ENCODE measurements around the gene FRS3. TPM values are rescaled to one million over a fixed set of nuclear protein-coding genes. Genes with fewer than 3 reads are reported as not detected.

FRS3 gene
- total RNA-seq, 1 donor from 2014 or later, result 7.6 TPM

- no peaks in the 10 kb centered on the region for H3K9me3 Mint-ChIP-seq (ENCODE audit: low read depth)
- peaks cover 5% of the 10 kb centered on the region for H3K36me3 Mint-ChIP-seq (ENCODE audit: insufficient read depth)
- H3K4me3 Mint-ChIP-seq (ENCODE audit: low read depth), result no peak overlapping the region
These were observed 11.6 kb upstream of the FRS3 start for GRCh38 chr6:41791305-41791704.

GRCh38 chr6:41790045-41790444 lies 10.3 kb upstream of the FRS3 start:
- H3K9me3 Mint-ChIP-seq (ENCODE audit: low read depth), result no peaks in the 10 kb centered on the region
- peaks cover 5% of the 10 kb centered on the region for H3K36me3 Mint-ChIP-seq (ENCODE audit: insufficient read depth)
- H3K27me3 Mint-ChIP-seq, result no peaks in the 10 kb centered on the region
- no peak for DNase-seq (ENCODE audit: low spot score, unreplicated experiment)
- H3K4me3 Mint-ChIP-seq (ENCODE audit: low read depth), result no peak overlapping the region
- no peak for TF ChIP-seq CTCF (IDR thresholded peaks at IDR 0.05; ENCODE audit: unreplicated experiment)
- no peak overlapping the region for H3K27ac Mint-ChIP-seq
- peaks cover 6% of the 10 kb centered on the region for H3K4me1 Mint-ChIP-seq (ENCODE audit: low read depth)

More at GRCh38 chr6:41791305-41791704, 11.6 kb upstream of the FRS3 start:
- H3K27me3 Mint-ChIP-seq, result no peaks in the 10 kb centered on the region
- H3K27ac Mint-ChIP-seq, result no peak overlapping the region
- H3K4me1 Mint-ChIP-seq (ENCODE audit: low read depth), result peaks cover 2% of the 10 kb centered on the region
- no peak for TF ChIP-seq CTCF (IDR thresholded peaks at IDR 0.05; ENCODE audit: unreplicated experiment)
- no peak for DNase-seq (ENCODE audit: low spot score, unreplicated experiment)

GRCh38 chr6:41789390-41789724 lies 9.7 kb upstream of the FRS3 start:
- Mint-ChIP-seq H3K9me3 (ENCODE audit: low read depth) (no peaks in the 10 kb centered on the region), H3K36me3 (ENCODE audit: insufficient read depth) (peaks cover 5% of the 10 kb centered on the region), H3K27ac (peak overlapping the region; percentile 64), H3K4me3 (ENCODE audit: low read depth) (peak overlapping the region; percentile 95), H3K27me3 (no peaks in the 10 kb centered on the region), H3K4me1 (ENCODE audit: low read depth) (peaks cover 11% of the 10 kb centered on the region)
- no peak for DNase-seq (ENCODE audit: low spot score, unreplicated experiment)
- no peak for TF ChIP-seq CTCF (IDR thresholded peaks at IDR 0.05; ENCODE audit: unreplicated experiment)

- peak; percentile 91 for DNase-seq (ENCODE audit: low spot score, unreplicated experiment)
- peaks cover 4% of the 10 kb centered on the region for H3K27me3 Mint-ChIP-seq
- peak; percentile 85 for TF ChIP-seq CTCF (IDR thresholded peaks at IDR 0.05; ENCODE audit: unreplicated experiment)
- H3K36me3 Mint-ChIP-seq (ENCODE audit: insufficient read depth), result peaks cover 3% of the 10 kb centered on the region
- peak within 1 kb of the TSS; percentile 96 for H3K27ac Mint-ChIP-seq
- H3K9me3 Mint-ChIP-seq (ENCODE audit: low read depth), result no peaks in the 10 kb centered on the region
- peaks cover 13% of the 10 kb centered on the region for H3K4me1 Mint-ChIP-seq (ENCODE audit: low read depth)
- H3K4me3 Mint-ChIP-seq (ENCODE audit: low read depth), result peak within 1 kb of the TSS; percentile 95
These were observed 7.7 kb upstream of the FRS3 start, which contains the start of gene TOMM6 for GRCh38 chr6:41787219-41787917. Gene TOMM6 (plus strand): TSS chr6:41787694. CDS start chr6:41787698, 4 bp downstream.

- peaks cover 4% of the 10 kb centered on the region for H3K27me3 Mint-ChIP-seq
- DNase-seq (ENCODE audit: low spot score, unreplicated experiment), result peak; percentile 87
- peak overlapping the region; percentile 95 for H3K4me3 Mint-ChIP-seq (ENCODE audit: low read depth)
- peak overlapping the region; percentile 96 for H3K27ac Mint-ChIP-seq
- H3K9me3 Mint-ChIP-seq (ENCODE audit: low read depth), result no peaks in the 10 kb centered on the region
- H3K36me3 Mint-ChIP-seq (ENCODE audit: insufficient read depth), result peaks cover 3% of the 10 kb centered on the region
- TF ChIP-seq CTCF (IDR thresholded peaks at IDR 0.05; ENCODE audit: unreplicated experiment), result peak; percentile 85
- peaks cover 13% of the 10 kb centered on the region for H3K4me1 Mint-ChIP-seq (ENCODE audit: low read depth)
These were observed 6.9 kb upstream of the FRS3 start for GRCh38 chr6:41786451-41787218.
